Neural crest cell (in vitro differentiated cells): ENCODE measurements around the gene CCR9. TPM values are rescaled to one million over a fixed set of nuclear protein-coding genes. Genes with fewer than 3 reads are reported as not detected.

ENCODE experiments used
- DNase-seq: peaks from one replicate; pipeline ENCODE4 v3.0.0; 2021; ENCODE audit warnings: low read depth, mixed read lengths, low spot score
- H3K27ac Mint-ChIP-seq: one replicate; pipeline ENCODE4 v1.8.0; 2021; ENCODE audit warnings: mild to moderate bottlenecking, mixed read lengths; ENCODE audit not compliant: unreplicated experiment
- H3K27me3 Mint-ChIP-seq: 2 replicates; pipeline ENCODE4 v1.8.0; 2021; ENCODE audit warnings: low read depth, mild to moderate bottlenecking, mixed read lengths
- H3K36me3 Mint-ChIP-seq: 2 replicates; pipeline ENCODE4 v1.8.0; 2021; ENCODE audit warnings: low read depth, mild to moderate bottlenecking, mixed read lengths
- H3K4me1 Mint-ChIP-seq: 2 replicates; pipeline ENCODE4 v1.8.0; 2021; ENCODE audit warnings: mixed read lengths
- H3K4me3 Mint-ChIP-seq: one replicate; pipeline ENCODE4 v1.8.0; 2021; ENCODE audit warnings: mild to moderate bottlenecking, mixed read lengths
- H3K9me3 Mint-ChIP-seq: 2 replicates; pipeline ENCODE4 v1.8.0; 2021; ENCODE audit warnings: mixed read lengths
- CTCF ChIP-seq: fragments of 200-600 bp; sonication (generic); conservative IDR thresholded peaks from 2 replicates; pipeline ENCODE4 v1.5.0; 2021; ENCODE audit warnings: antibody characterized with exemption, mild to moderate bottlenecking
- total RNA-seq: library from RNA; stranded (reverse); gene quantifications from 2 replicates; pipeline ENCODE4 v1.2.1, GENCODE V29; 2021

Gene CCR9
- total RNA-seq, 1 donor from 2014 or later = not detected

DNA sequence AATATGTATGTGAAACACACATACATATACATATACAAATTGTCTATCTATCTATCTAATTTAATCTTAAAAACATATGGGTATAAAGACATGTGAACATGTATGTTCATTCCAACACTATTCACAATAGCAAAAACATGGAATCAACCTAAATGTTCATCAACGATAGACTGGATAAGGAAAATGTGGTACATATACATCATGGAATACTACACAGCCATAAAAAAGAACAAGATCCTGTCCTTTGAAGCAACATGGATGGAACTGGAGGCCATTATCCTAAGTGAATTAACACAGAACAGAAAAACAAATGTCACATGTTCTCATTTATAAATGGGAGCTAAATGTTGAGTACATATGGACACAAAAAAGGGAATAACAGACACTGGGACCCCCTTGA is 5.8 kb downstream of the CCR9 start:
- H3K4me1 Mint-ChIP-seq = no peaks in the 10 kb centered on the region
- H3K4me3 Mint-ChIP-seq = no peak overlapping the region
- no peak for DNase-seq
- no peak overlapping the region for H3K27ac Mint-ChIP-seq
- H3K9me3 Mint-ChIP-seq = peaks cover 2% of the 10 kb centered on the region
- TF ChIP-seq CTCF = no peak
- H3K27me3 Mint-ChIP-seq = no peaks in the 10 kb centered on the region
- H3K36me3 Mint-ChIP-seq = no peaks in the 10 kb centered on the region

GRCh38 chr3:45894015-45894414 is 7.7 kb downstream of the CCR9 start:
- Mint-ChIP-seq H3K36me3 (no peaks in the 10 kb centered on the region), H3K4me1 (no peaks in the 10 kb centered on the region), H3K4me3 (no peak overlapping the region), H3K27me3 (no peaks in the 10 kb centered on the region), H3K9me3 (peaks cover 2% of the 10 kb centered on the region), H3K27ac (no peak overlapping the region)
- TF ChIP-seq CTCF = no peak
- no peak for DNase-seq

- no peak for DNase-seq
- Mint-ChIP-seq H3K4me3 (no peak overlapping the region), H3K36me3 (no peaks in the 10 kb centered on the region), H3K27me3 (no peaks in the 10 kb centered on the region), H3K4me1 (no peaks in the 10 kb centered on the region), H3K27ac (no peak overlapping the region), H3K9me3 (peaks cover 2% of the 10 kb centered on the region)
- TF ChIP-seq CTCF = no peak
Observed at GRCh38 chr3:45895686-45896468, 9.5 kb downstream of the CCR9 start.

DNA sequence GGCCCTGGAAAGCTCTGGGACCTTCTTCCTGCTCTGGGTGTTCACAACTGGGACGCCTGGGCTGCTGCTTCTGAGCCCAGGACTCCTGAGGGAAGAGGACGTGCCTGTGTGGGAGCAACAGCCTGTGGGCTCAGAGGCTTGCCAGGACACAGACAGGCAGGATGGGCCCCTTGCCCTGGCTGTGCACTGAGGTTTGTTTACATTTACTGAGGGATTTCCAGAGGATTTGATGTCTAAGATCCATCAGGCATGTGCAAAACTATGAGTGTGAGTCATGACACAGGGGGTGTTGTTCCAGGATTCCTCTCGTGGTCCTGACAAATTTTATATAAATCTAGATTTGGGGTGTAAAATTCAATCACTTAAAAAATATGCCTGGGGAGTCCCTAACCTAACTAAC is 10.6 kb downstream of the CCR9 start:
- Mint-ChIP-seq H3K9me3 (peaks cover 2% of the 10 kb centered on the region), H3K36me3 (no peaks in the 10 kb centered on the region), H3K27ac (peak overlapping the region; percentile 71), H3K4me1 (no peaks in the 10 kb centered on the region), H3K27me3 (no peaks in the 10 kb centered on the region), H3K4me3 (no peak overlapping the region)
- TF ChIP-seq CTCF = no peak
- no peak for DNase-seq

DNA sequence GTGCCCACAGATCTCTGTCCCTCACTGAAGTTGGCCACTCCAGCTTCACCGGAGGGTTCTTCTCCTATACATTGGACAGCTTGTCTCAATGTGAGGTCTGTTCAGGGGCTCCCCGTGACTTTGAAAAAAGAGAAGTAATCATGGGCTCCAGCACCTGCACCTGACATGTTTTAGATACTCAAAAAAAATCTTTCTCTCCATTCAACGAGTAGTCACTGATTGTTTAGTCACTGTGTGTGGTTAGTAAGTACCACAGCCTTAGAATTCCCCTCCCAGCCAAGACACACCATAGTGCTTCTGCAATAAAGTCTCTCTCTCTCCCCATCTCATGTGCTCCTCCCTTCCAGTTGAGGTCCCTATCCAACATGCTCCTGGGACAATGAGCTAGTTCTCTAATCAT is 18.6 kb downstream of the CCR9 start:
- DNase-seq = no peak
- Mint-ChIP-seq H3K4me1 (no peaks in the 10 kb centered on the region), H3K9me3 (peaks cover 2% of the 10 kb centered on the region), H3K27me3 (no peaks in the 10 kb centered on the region), H3K36me3 (peaks cover 10% of the 10 kb centered on the region), H3K27ac (peak overlapping the region; percentile 9), H3K4me3 (no peak overlapping the region)
- TF ChIP-seq CTCF = no peak
